IMR-90 (cell line): ENCODE results near the gene PHKG2. TPM values are rescaled to one million over a fixed set of nuclear protein-coding genes. Genes with fewer than 3 reads are reported as not detected.

ENCODE experiments used
- ATAC-seq: fragments of 200-7000 bp; cut with Tn5 transposase; 2 replicates; pipeline ENCODE4 v1.9.1; 2020; ENCODE audit warnings: low read depth, mild to moderate bottlenecking, moderate library complexity
- BruUV-seq: library from RNA; stranded (reverse); fragments of 400-500 nt; replicated peaks from 2 replicates; lab custom pipeline; 2021; lab: Mats Ljungman, UMichigan
- CTCF ChIA-PET: fragments of 300-600 bp; formaldehyde crosslinking; extraction: SDS; loops from one replicate; lab custom pipeline; 2021; ENCODE audit warnings: antibody characterized with exemption; lab: Yijun Ruan, JAX
- POLR2A ChIA-PET: fragments of 300-600 bp; sonication (Branson Sonifier 250); formaldehyde crosslinking; loops from one replicate; lab custom pipeline; 2022; ENCODE audit warnings: antibody characterized with exemption; ENCODE audit not compliant: unreplicated experiment; lab: Charles Lee
- DNase-seq: peaks from one replicate; pipeline ENCODE4 v3.0.0; 2013
- H2AFZ ChIP-seq: replicated peaks from 2 replicates; pipeline ENCODE3; 2013; ENCODE audit warnings: low read length, mild to moderate bottlenecking; ENCODE audit not compliant: poor library complexity
- H2AK5ac ChIP-seq: 2 replicates; pipeline ENCODE4 v1.6.1; 2013; ENCODE audit warnings: low read depth, low read length, inconsistent platforms
- H2AK9ac ChIP-seq: replicated peaks from 2 replicates; pipeline ENCODE3; 2013; ENCODE audit warnings: mild to moderate bottlenecking, low read depth, low read length, moderate library complexity; ENCODE audit not compliant: poor library complexity
- H2BK120ac ChIP-seq: 2 replicates; pipeline ENCODE4 v1.6.1; 2013; ENCODE audit warnings: low read depth, low read length, inconsistent platforms
- H2BK15ac ChIP-seq: 3 replicates; pipeline ENCODE4 v1.6.1; 2013; ENCODE audit warnings: low read depth, low read length, inconsistent platforms
- H2BK20ac ChIP-seq: 2 replicates; pipeline ENCODE4 v1.6.1; 2013; ENCODE audit warnings: low read depth, mild to moderate bottlenecking, inconsistent platforms, low read length, moderate library complexity
- H2BK5ac ChIP-seq: 2 replicates; pipeline ENCODE4 v1.6.1; 2013; ENCODE audit warnings: mild to moderate bottlenecking, low read depth, low read length, inconsistent platforms; ENCODE audit not compliant: poor library complexity, severe bottlenecking
- H3K14ac ChIP-seq: replicated peaks from 2 replicates; pipeline ENCODE4 v1.6.1; 2013; ENCODE audit warnings: low read depth, low read length, inconsistent platforms
- H3K18ac ChIP-seq: 2 replicates; pipeline ENCODE4 v1.6.1; 2013; ENCODE audit warnings: low read depth, low read length, control low read depth
- H3K23ac ChIP-seq: 2 replicates; pipeline ENCODE4 v1.6.1; 2013; ENCODE audit warnings: low read depth, low read length, inconsistent platforms
- H3K27ac ChIP-seq: 2 replicates; pipeline ENCODE4 v1.5.1; 2013; ENCODE audit warnings: mild to moderate bottlenecking, control low read depth, low read length; ENCODE audit not compliant: insufficient read depth
- H3K27me3 ChIP-seq: 2 replicates; pipeline ENCODE4 v1.6.1; 2013; ENCODE audit warnings: low read length; ENCODE audit not compliant: control insufficient read depth, insufficient read depth
- H3K36me3 ChIP-seq: 2 replicates; pipeline ENCODE4 v1.6.1; 2013; ENCODE audit warnings: low read length, mixed read lengths; ENCODE audit not compliant: control insufficient read depth, insufficient read depth
- H3K4ac ChIP-seq: 2 replicates; pipeline ENCODE4 v1.6.1; 2013; ENCODE audit warnings: low read depth, low read length, inconsistent platforms
- H3K4me1 ChIP-seq: 2 replicates; pipeline ENCODE4 v1.6.1; 2013; ENCODE audit warnings: low read length, mixed read lengths; ENCODE audit not compliant: control insufficient read depth, insufficient read depth
- H3K4me2 ChIP-seq: 2 replicates; pipeline ENCODE4 v1.6.1; 2013; ENCODE audit warnings: low read depth, mild to moderate bottlenecking, control low read depth, low read length, moderate library complexity
- H3K4me3 ChIP-seq: 2 replicates; pipeline ENCODE4 v1.5.1; 2013; ENCODE audit warnings: low read depth, mild to moderate bottlenecking, control low read depth, low read length, moderate library complexity; ENCODE audit not compliant: insufficient read depth
- H3K56ac ChIP-seq: 2 replicates; pipeline ENCODE4 v1.6.1; 2013; ENCODE audit warnings: low read length, inconsistent platforms; ENCODE audit not compliant: insufficient read depth; ENCODE audit errors: extremely low read depth
- H3K79me1 ChIP-seq, 2 experiments: 2 replicates each; pipeline ENCODE4 v1.6.1; 2013; ENCODE audit warnings: low read length in 2 of 2, inconsistent platforms in 1 of 2, low read depth in 1 of 2
- H3K9ac ChIP-seq: 2 replicates; pipeline ENCODE4 v1.6.1; 2013; ENCODE audit warnings: low read depth, low read length, control low read depth
- H3K9me1 ChIP-seq: 2 replicates; pipeline ENCODE4 v1.6.1; 2013; ENCODE audit warnings: low read length, inconsistent platforms; ENCODE audit not compliant: insufficient read depth
- H3K9me3 ChIP-seq: 2 replicates; pipeline ENCODE4 v1.6.1; 2013; ENCODE audit warnings: low read length; ENCODE audit not compliant: control insufficient read depth, insufficient read depth
- H4K20me1 ChIP-seq: 2 replicates; pipeline ENCODE4 v1.6.1; 2013; ENCODE audit warnings: low read length, inconsistent platforms; ENCODE audit not compliant: insufficient read depth
- H4K5ac ChIP-seq: 2 replicates; pipeline ENCODE4 v1.6.1; 2013; ENCODE audit warnings: mild to moderate bottlenecking, low read depth, low read length, control low read depth
- H4K8ac ChIP-seq, 2 experiments: 2 replicates each; pipeline ENCODE4 v1.6.1; 2013; ENCODE audit warnings: low read depth in 2 of 2, low read length in 2 of 2, control low read depth in 1 of 2, inconsistent platforms in 1 of 2
- H4K91ac ChIP-seq: 2 replicates; pipeline ENCODE4 v1.6.1; 2013; ENCODE audit warnings: low read depth, low read length, inconsistent platforms; ENCODE audit not compliant: insufficient read depth
- BHLHE40 ChIP-seq: fragments of 150-350 bp; IDR thresholded peaks from 2 replicates; pipeline ENCODE4 v1.6.1; 2016; ENCODE audit warnings: mild to moderate bottlenecking, low read depth, low read length
- CEBPB ChIP-seq: IDR thresholded peaks from 2 replicates; pipeline ENCODE4 v1.6.1; 2012; ENCODE audit warnings: low read depth, low read length, improper control_type of control experiment
- CHD1 ChIP-seq: IDR thresholded peaks from 2 replicates; pipeline ENCODE4 v1.6.1; 2012; ENCODE audit warnings: low read depth, low read length, improper control_type of control experiment
- CTCF ChIP-seq: conservative IDR thresholded peaks from 2 replicates; pipeline ENCODE4 v1.5.1; 2012; ENCODE audit warnings: mild to moderate bottlenecking, low read depth, low read length, improper control_type of control experiment
- ELK1 ChIP-seq: fragments of 150-350 bp; IDR thresholded peaks from 2 replicates; pipeline ENCODE4 v1.6.1; 2016; ENCODE audit warnings: low read depth, mild to moderate bottlenecking, low read length, moderate library complexity, borderline replicate concordance
- FOS ChIP-seq: fragments of 150-350 bp; IDR thresholded peaks from 2 replicates; pipeline ENCODE4 v1.6.1; 2016; ENCODE audit warnings: low read depth, low read length
- MAFK ChIP-seq: IDR thresholded peaks from 2 replicates; pipeline ENCODE4 v1.6.1; 2012; ENCODE audit warnings: low read depth, low read length, improper control_type of control experiment
- MAZ ChIP-seq: IDR thresholded peaks from 2 replicates; pipeline ENCODE4 v1.6.1; 2012; ENCODE audit warnings: low read depth, mild to moderate bottlenecking, low read length, improper control_type of control experiment, moderate library complexity, borderline replicate concordance
- MXI1 ChIP-seq: IDR thresholded peaks from 2 replicates; pipeline ENCODE4 v1.6.1; 2012; ENCODE audit warnings: low read depth, mild to moderate bottlenecking, low read length, moderate library complexity, borderline replicate concordance
- NFE2L2 ChIP-seq: fragments of 150-350 bp; IDR thresholded peaks from 2 replicates; pipeline ENCODE4 v1.6.1; 2016; ENCODE audit warnings: low read depth, mild to moderate bottlenecking, low read length
- POLR2A ChIP-seq: IDR thresholded peaks from 2 replicates; pipeline ENCODE4 v1.6.1; 2012; ENCODE audit warnings: mild to moderate bottlenecking, low read depth, low read length
- RAD21 ChIP-seq: IDR thresholded peaks from 2 replicates; pipeline ENCODE4 v1.6.1; 2012; ENCODE audit warnings: low read length, improper control_type of control experiment
- RCOR1 ChIP-seq: IDR thresholded peaks from 2 replicates; pipeline ENCODE4 v1.6.1; 2012; ENCODE audit warnings: mild to moderate bottlenecking, low read length, improper control_type of control experiment; ENCODE audit not compliant: insufficient replicate concordance
- RFX5 ChIP-seq: IDR thresholded peaks from 2 replicates; pipeline ENCODE4 v1.8.0; 2012; ENCODE audit warnings: low read depth, mild to moderate bottlenecking, low read length, moderate library complexity
- SMC3 ChIP-seq: fragments of 150-350 bp; IDR thresholded peaks from 2 replicates; pipeline ENCODE4 v1.6.1; 2016; ENCODE audit warnings: low read depth, mild to moderate bottlenecking, antibody characterized with exemption, low read length, moderate library complexity
- USF2 ChIP-seq: fragments of 150-350 bp; IDR thresholded peaks from 2 replicates; pipeline ENCODE4 v1.6.1; 2017; ENCODE audit warnings: mild to moderate bottlenecking, antibody characterized with exemption, low read length, low read depth
- WGBS, 2 experiments: methylation state at CpG; one replicate each; pipeline versions ENCODE4 v1.1.5 to v1.1.7; 2013; ENCODE audit warnings: missing lambda C conversion rate in 2 of 2; ENCODE audit not compliant: insufficient read length in 1 of 2; ENCODE audit errors: extremely low coverage in 2 of 2; 5-methylcytosine and 5-hydroxymethylcytosine counted together
- dilution Hi-C: fragments of 300-500 bp; cut with HindIII; formaldehyde crosslinking; loops from one replicate; pipeline ENCODE4 v1.14.3; 2018; ENCODE audit warnings: low sequenced_read_pairs; ENCODE audit not compliant: unreplicated experiment
- in situ Hi-C: fragments of 300-500 bp; cut with MboI; formaldehyde crosslinking; loops from 3 replicates; pipeline ENCODE4 v1.14.3; 2019; ENCODE audit warnings: low sequenced_read_pairs, inconsistent platforms, mixed read lengths
- intact Hi-C: fragments of 100-400 bp; cut with micrococcal nuclease; formaldehyde crosslinking; loops from 2 replicates; pipeline ENCODE4 v1.10.0; 2022
- polyA plus RNA-seq, 3 experiments: library from polyadenylated mRNA; depleted of rRNA; stranded (reverse); fragments of >200 nt; gene quantifications; 2 replicates each; pipeline ENCODE4 v1.2.3, GENCODE V29; 2012; ENCODE audit warnings: low replicate concordance in 1 of 3
- total RNA-seq: library from RNA; depleted of rRNA; stranded (reverse); fragments of >200 nt; gene quantifications from 2 replicates; pipeline ENCODE4 v1.2.3, GENCODE V29; 2012

The PHKG2 gene
- total and polyA plus RNA-seq, 2 of the 4 experiments (the other 2 are of a cell fraction): 26.0 to 38.9 TPM

GRCh38 chr16:30722916-30723315 lies 25.3 kb upstream of the PHKG2 start:
- no peak overlapping the region for H2AK5ac ChIP-seq
- H3K4ac ChIP-seq: no peak overlapping the region
- H4K20me1 ChIP-seq: peaks cover 11% of the 10 kb centered on the region
- dilution Hi-C loops (no loop called here), in situ Hi-C loops (no loop called here), intact Hi-C loops (no loop called here)
- no peak overlapping the region for H3K27ac ChIP-seq
- ChIA-PET CTCF (no interaction called here), POLR2A (no interaction called here)
- no peak overlapping the region for H2BK15ac ChIP-seq
- H3K9me3 ChIP-seq: no peaks in the 10 kb centered on the region
- no peak for TF ChIP-seq POLR2A
- TF ChIP-seq MXI1: no peak
- no peak for TF ChIP-seq MAFK
- no peak for TF ChIP-seq CHD1
- TF ChIP-seq RAD21: no peak
- TF ChIP-seq SMC3: no peak
- TF ChIP-seq CEBPB: no peak
- TF ChIP-seq RCOR1: no peak
- TF ChIP-seq NFE2L2: no peak
- no peak for TF ChIP-seq CTCF
- TF ChIP-seq ELK1: no peak
- TF ChIP-seq USF2: no peak
- no peak for TF ChIP-seq MAZ
- TF ChIP-seq FOS: no peak
- no peak for TF ChIP-seq BHLHE40
- no peak for TF ChIP-seq RFX5
- 97% methylated on average over 5 of the region's 10 CpGs; no CpG with 5 or more reads in 1 of the 2 experiments for WGBS, 2 experiments
- no peak overlapping the region for H4K5ac ChIP-seq
- no peak overlapping the region for H2AK9ac ChIP-seq
- BruUV-seq: no TSS peak
- no peak overlapping the region for H3K4me2 ChIP-seq
- H2AFZ ChIP-seq: no peak overlapping the region
- H3K36me3 ChIP-seq: peaks cover 68% of the 10 kb centered on the region
- H4K91ac ChIP-seq: no peak overlapping the region
- no peak overlapping the region for H4K8ac ChIP-seq
- no peaks in the 10 kb centered on the region for H3K9me1 ChIP-seq
- no peak overlapping the region for H2BK120ac ChIP-seq
- H2BK20ac ChIP-seq: no peak overlapping the region
- no peak overlapping the region for H3K4me3 ChIP-seq
- ATAC-seq (no peak), DNase-seq (no peak)
- no peaks in the 10 kb centered on the region for H3K27me3 ChIP-seq
- H3K4me1 ChIP-seq: no peaks in the 10 kb centered on the region
- H3K56ac ChIP-seq: no peak overlapping the region
- no peak overlapping the region for H3K23ac ChIP-seq
- no peak overlapping the region for H3K9ac ChIP-seq
- peaks cover 39 to 52% of the 10 kb centered on the region in 2 experiments for H3K79me1 ChIP-seq
- no peak overlapping the region for H3K18ac ChIP-seq
- H3K14ac ChIP-seq: no peak overlapping the region
- H2BK5ac ChIP-seq: no peak overlapping the region
